Tibial nerve (tissue), 4 donors: ENCODE results near the gene LRP1. TPM values are rescaled to one million over a fixed set of nuclear protein-coding genes. Genes with fewer than 3 reads are reported as not detected.

Source experiments
- DNase-seq, 2 donors: peaks; one replicate each; pipeline ENCODE4 v3.0.0-alpha.2; 2019; ENCODE audit warnings: low spot score in 2 of 2
- H3K27ac ChIP-seq, 4 donors: fragments of 200-600 bp; sonication (generic) in 3 of 4; one replicate each; pipeline ENCODE4 v1.5.1; 2017 to 2019; ENCODE audit warnings: mild to moderate bottlenecking in 1 of 4
- H3K27me3 ChIP-seq, 2 donors: fragments of 200-600 bp; sonication (generic) in 1 of 2; one replicate each; pipeline versions ENCODE4 v1.5.1 to v1.6.0; 2017 to 2019
- H3K36me3 ChIP-seq, 3 donors: fragments of 200-600 bp; sonication (generic); one replicate each; pipeline ENCODE4 v1.5.1; 2018 to 2019
- H3K4me1 ChIP-seq, 4 donors: fragments of 200-600 bp; sonication (generic) in 3 of 4; one replicate each; pipeline ENCODE4 v1.5.1; 2017 to 2019
- H3K4me3 ChIP-seq, 4 donors: fragments of 200-600 bp; sonication (generic) in 3 of 4; one replicate each; pipeline ENCODE4 v1.5.1; 2017 to 2019; ENCODE audit warnings: mild to moderate bottlenecking in 1 of 4, moderate library complexity in 1 of 4
- H3K9me3 ChIP-seq, 4 donors: fragments of 200-600 bp; sonication (generic) in 3 of 4; one replicate each; pipeline ENCODE4 v1.5.1; 2017 to 2019
- EP300 ChIP-seq, 2 donors: sonication (generic); formaldehyde crosslinking; IDR thresholded peaks; one replicate each; pipeline ENCODE4 v1.6.1; 2017; ENCODE audit warnings: antibody characterized with exemption in 2 of 2, mild to moderate bottlenecking in 1 of 2
- POLR2A ChIP-seq, 2 donors: fragments of 450-650 bp; IDR thresholded peaks; one replicate each; pipeline ENCODE4 v1.6.1; 2017; ENCODE audit warnings: antibody characterized with exemption in 2 of 2, mild to moderate bottlenecking in 2 of 2, moderate library complexity in 2 of 2
- WGBS, 2 donors: methylation state at CpG; one replicate each; pipeline ENCODE4 v1.1.5; 2018; 5-methylcytosine and 5-hydroxymethylcytosine counted together
- total RNA-seq, 4 donors: library from RNA; depleted of rRNA; stranded (reverse); fragments of >200 nt; gene quantifications; one replicate each; pipeline ENCODE4 v1.1.0, GENCODE V29; 2016
- TF ChIP-seq, protein P1 (sequence below), 5 experiments: fragments of 200-600 bp in 3 of 5; fragments of 450-650 bp in 2 of 5; sonication (generic) in 3 of 5; IDR thresholded peaks; one replicate each; pipeline ENCODE4 v1.5.1; 2016 to 2019; ENCODE audit warnings: antibody characterized with exemption in 5 of 5, mild to moderate bottlenecking in 3 of 5, moderate library complexity in 2 of 5

The LRP1 gene
- total RNA-seq, 4 donors from 2014 or later: 410 to 653 (median 527) TPM

DNA sequence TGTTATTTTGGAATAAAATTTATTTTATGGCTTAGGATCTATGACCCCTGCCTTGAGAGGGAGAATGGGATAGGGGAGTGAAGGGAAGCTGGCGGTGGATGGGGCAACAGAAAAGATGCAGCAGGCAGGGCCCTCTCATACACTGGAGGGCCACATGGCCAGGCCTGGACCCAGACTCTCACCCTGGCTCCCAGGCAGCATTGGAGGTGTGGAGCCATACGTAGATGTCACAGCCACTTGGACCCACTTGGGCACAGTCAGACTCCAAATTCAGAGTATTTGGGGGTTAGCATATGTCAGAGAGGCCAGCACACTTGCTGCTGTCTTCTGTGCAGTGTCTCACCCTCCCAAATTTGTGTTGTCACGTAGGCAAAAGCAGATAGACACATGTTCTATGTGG lies 32.8 kb upstream of the LRP1 start:
- TF ChIP-seq EP300 (IDR thresholded peaks at IDR 0.05) (no peak), POLR2A (IDR thresholded peaks at IDR 0.05) (no peak)
- TF ChIP-seq, protein P1, sequence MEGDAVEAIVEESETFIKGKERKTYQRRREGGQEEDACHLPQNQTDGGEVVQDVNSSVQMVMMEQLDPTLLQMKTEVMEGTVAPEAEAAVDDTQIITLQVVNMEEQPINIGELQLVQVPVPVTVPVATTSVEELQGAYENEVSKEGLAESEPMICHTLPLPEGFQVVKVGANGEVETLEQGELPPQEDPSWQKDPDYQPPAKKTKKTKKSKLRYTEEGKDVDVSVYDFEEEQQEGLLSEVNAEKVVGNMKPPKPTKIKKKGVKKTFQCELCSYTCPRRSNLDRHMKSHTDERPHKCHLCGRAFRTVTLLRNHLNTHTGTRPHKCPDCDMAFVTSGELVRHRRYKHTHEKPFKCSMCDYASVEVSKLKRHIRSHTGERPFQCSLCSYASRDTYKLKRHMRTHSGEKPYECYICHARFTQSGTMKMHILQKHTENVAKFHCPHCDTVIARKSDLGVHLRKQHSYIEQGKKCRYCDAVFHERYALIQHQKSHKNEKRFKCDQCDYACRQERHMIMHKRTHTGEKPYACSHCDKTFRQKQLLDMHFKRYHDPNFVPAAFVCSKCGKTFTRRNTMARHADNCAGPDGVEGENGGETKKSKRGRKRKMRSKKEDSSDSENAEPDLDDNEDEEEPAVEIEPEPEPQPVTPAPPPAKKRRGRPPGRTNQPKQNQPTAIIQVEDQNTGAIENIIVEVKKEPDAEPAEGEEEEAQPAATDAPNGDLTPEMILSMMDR (IDR thresholded peaks at IDR 0.05): no peak
- H3K9me3 ChIP-seq: no peaks in the 10 kb centered on the region
- H3K4me3 ChIP-seq: no peak overlapping the region
- peaks cover 0 to 91% (median 16%) of the 10 kb centered on the region in 3 donors for H3K36me3 ChIP-seq
- H3K27me3 ChIP-seq: no peaks in the 10 kb centered on the region
- WGBS, 2 donors: 61 to 64% methylated on average over 3 of the region's 3 CpGs
- no peak for DNase-seq
- peak overlapping the region in 3 of 4 donors; percentile 76 to 99 (median 99) for H3K27ac ChIP-seq
- H3K4me1 ChIP-seq: peaks cover 3 to 63% (median 44%) of the 10 kb centered on the region in 4 donors

DNA sequence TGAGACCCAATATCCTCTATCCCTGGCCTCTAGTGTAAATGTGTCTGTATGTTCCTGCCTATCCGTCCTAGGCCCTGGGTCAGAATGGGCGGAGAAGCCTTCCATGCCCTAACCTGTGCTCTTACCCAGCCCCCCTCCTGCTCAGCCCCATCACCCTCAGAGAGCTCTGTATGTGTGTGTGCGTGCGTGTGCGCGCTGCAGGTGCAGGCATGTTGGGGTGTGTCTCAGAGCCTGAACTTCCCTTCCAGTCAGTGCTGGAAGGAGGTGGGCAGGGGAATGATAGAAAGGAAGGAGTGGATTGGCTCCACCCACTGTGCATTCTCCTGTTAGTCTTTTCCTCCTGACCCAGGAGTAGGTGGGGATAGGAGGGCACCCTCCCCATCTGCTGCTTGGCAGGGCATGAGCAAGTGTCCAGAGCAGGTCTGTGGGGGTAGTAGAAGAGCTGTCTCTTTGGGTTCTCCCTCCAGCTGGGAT lies 32.1 kb upstream of the LRP1 start:
- Histone ChIP-seq H3K4me1 (peaks cover 3 to 56% (median 37%) of the 10 kb centered on the region in 4 donors), H3K9me3 (no peaks in the 10 kb centered on the region), H3K36me3 (peaks cover 0 to 91% (median 16%) of the 10 kb centered on the region in 3 donors), H3K27ac (peak overlapping the region in 3 of 4 donors; percentile 5 to 99 (median 99)), H3K4me3 (no peak overlapping the region), H3K27me3 (no peaks in the 10 kb centered on the region)
- DNase-seq: no peak
- WGBS, 2 donors: 77 to 80% methylated on average over 6 of the region's 6 CpGs
- TF ChIP-seq, protein P1 (IDR thresholded peaks at IDR 0.05): no peak
- TF ChIP-seq EP300 (IDR thresholded peaks at IDR 0.05) (peak in 1 of 2 donors; percentile 28), POLR2A (IDR thresholded peaks at IDR 0.05) (no peak)

DNA sequence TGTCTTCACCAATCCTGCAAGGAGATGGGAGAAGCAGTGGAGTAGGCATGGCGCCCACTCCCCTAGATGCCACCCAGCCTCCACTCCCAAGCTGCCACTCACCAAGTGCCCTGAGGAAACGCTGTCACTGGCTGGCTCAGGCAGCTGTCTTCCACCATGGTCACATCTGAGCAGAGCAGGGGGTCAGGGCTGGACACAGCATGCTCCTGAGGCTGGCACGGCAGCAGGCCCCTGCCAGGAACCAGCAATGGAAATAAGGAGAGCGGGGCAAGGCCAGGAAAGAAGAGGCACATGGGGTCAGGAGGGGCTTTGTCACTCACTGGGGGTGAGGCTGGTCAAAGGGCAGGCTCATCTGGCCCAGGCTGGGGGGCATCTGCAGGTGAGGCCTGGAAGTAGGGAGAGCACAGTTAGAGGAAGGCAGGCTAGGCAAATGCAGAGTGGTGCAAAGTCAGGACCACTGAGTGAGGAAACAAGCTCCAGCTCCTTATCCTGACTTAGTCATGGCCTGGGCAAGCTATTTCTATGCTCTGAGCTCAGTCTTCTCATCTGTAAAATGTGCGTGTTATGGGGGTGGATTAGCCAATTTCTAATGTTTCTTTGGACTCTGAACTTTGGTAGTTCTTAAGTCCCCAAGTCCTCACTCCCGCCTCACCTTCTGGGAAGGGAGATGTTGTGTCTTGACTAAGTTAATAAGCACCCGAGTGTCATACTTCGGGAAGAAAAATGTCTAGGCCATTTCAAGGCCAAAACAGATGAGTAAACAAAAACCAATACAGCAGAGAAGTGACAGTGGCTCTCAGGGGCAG lies 31.3 kb upstream of the LRP1 start:
- TF ChIP-seq, protein P1 (IDR thresholded peaks at IDR 0.05): no peak
- TF ChIP-seq EP300 (IDR thresholded peaks at IDR 0.05): no peak
- TF ChIP-seq POLR2A (IDR thresholded peaks at IDR 0.05): no peak
- 78 to 79% methylated on average over 8 of the region's 8 CpGs for WGBS, 2 donors
- Histone ChIP-seq H3K9me3 (no peaks in the 10 kb centered on the region), H3K27ac (peak overlapping the region in 3 of 4 donors; percentile 5 to 99 (median 99)), H3K4me1 (peaks cover 0 to 47% (median 29%) of the 10 kb centered on the region in 4 donors), H3K36me3 (peaks cover 0 to 91% (median 16%) of the 10 kb centered on the region in 3 donors), H3K4me3 (no peak overlapping the region), H3K27me3 (no peaks in the 10 kb centered on the region)
- no peak for DNase-seq

DNA sequence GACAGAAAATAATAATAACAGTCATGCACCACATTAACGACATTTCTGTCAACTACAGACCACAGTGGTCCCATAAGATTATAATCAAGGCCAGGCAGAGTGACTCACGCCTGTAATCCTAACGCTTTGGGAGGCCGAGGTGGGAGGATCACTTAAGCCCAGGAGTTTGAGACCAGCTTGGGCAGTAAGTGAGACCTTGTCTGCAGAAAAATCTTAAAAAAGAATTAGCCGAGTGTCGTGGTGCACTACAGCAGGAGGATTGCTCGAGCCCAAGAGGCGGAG lies 30.8 kb upstream of the LRP1 start:
- Histone ChIP-seq H3K4me1 (peaks cover 0 to 43% (median 24%) of the 10 kb centered on the region in 4 donors), H3K36me3 (peaks cover 0 to 91% (median 16%) of the 10 kb centered on the region in 3 donors), H3K4me3 (no peak overlapping the region), H3K27me3 (no peaks in the 10 kb centered on the region), H3K27ac (peak overlapping the region in 2 of 4 donors; percentile 99), H3K9me3 (no peaks in the 10 kb centered on the region)
- TF ChIP-seq, protein P1 (IDR thresholded peaks at IDR 0.05): no peak
- TF ChIP-seq EP300 (IDR thresholded peaks at IDR 0.05) (no peak), POLR2A (IDR thresholded peaks at IDR 0.05) (no peak)
- WGBS, 2 donors: 83 to 85% methylated on average over 8 of the region's 8 CpGs
- no peak for DNase-seq

DNA sequence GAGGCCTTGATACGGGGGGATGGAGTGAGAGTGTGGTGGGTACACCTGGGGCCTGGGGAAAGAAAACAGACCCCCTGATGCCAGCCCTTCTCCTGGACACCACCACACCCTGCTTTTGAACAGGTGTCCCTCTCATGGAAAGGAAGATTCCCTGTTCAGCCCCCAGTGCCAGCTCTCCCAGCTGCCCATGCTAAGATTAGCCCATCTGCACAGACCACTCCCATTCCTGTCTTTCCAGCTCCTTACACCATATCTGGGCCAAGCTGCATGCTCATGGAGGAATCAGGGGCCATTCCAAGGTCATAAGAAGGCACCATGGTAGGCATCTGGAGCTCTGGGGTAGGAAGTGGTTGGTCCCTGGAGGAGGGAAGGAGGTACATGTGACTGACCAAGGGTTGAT lies 29.7 kb upstream of the LRP1 start:
- Histone ChIP-seq H3K9me3 (no peaks in the 10 kb centered on the region), H3K27ac (peak overlapping the region in 1 of 4 donors; percentile 99), H3K4me3 (no peak overlapping the region), H3K36me3 (peaks cover 0 to 89% (median 19%) of the 10 kb centered on the region in 3 donors), H3K4me1 (peaks cover 0 to 35% (median 13%) of the 10 kb centered on the region in 4 donors), H3K27me3 (no peaks in the 10 kb centered on the region)
- TF ChIP-seq EP300 (IDR thresholded peaks at IDR 0.05): no peak
- TF ChIP-seq POLR2A (IDR thresholded peaks at IDR 0.05): no peak
- TF ChIP-seq, protein P1 (IDR thresholded peaks at IDR 0.05): no peak
- no peak for DNase-seq
- 60 to 71% methylated on average over 1 of the region's 1 CpG for WGBS, 2 donors
